HepG2 (cell line): ENCODE results near the gene NLRP12. TPM values are rescaled to one million over a fixed set of nuclear protein-coding genes. Genes with fewer than 3 reads are reported as not detected.

Experiments used
- ATAC-seq: fragments of 200-7000 bp; cut with Tn5 transposase; 3 replicates; pipeline ENCODE4 v1.9.1; 2020; ENCODE audit warnings: mild to moderate bottlenecking, moderate library complexity
- BruUV-seq: library from RNA; stranded (reverse); fragments of 400-500 nt; replicated peaks from 2 replicates; lab custom pipeline; 2021; lab: Mats Ljungman, UMichigan
- CTCF ChIA-PET: fragments of 300-600 bp; formaldehyde crosslinking; extraction: SDS; loops from one replicate; lab custom pipeline; 2021; ENCODE audit warnings: low total read pairs, inconsistent platforms, low intra/inter-chr PET ratio; lab: Yijun Ruan, JAX
- POLR2A ChIA-PET: fragments of 350-600 bp; sonication (Branson Sonifier 250); formaldehyde crosslinking; loops from one replicate; lab custom pipeline; 2020; ENCODE audit warnings: antibody characterized with exemption, inconsistent platforms; lab: Yijun Ruan, JAX
- DNase-seq: peaks from one replicate; pipeline ENCODE4 v3.0.0-alpha.2; 2015; ENCODE audit warnings: low spot score
- FAIRE-seq: peaks from 3 replicates; lab custom pipeline; 2011; peaks lifted over from hg19 to GRCh38; lab: Jason Lieb, UNC
- H2AFZ ChIP-seq: one replicate; pipeline ENCODE4 v1.6.1; 2011; ENCODE audit warnings: low read length, inconsistent platforms
- H3K27ac ChIP-seq: fragments of 300-600 bp; 3 replicates; pipeline ENCODE4 v1.8.0; 2011; ENCODE audit warnings: mixed run types, mild to moderate bottlenecking, mixed read lengths, low read length, inconsistent platforms; ENCODE audit not compliant: insufficient read depth; ENCODE audit errors: extremely low read length
- H3K27me3 ChIP-seq, 2 experiments: fragments of 200-600 bp in 1 of 2; 2 replicates in 1 of 2; 3 replicates in 1 of 2; pipeline versions ENCODE4 v1.6.0 to v1.8.0; 2011; ENCODE audit warnings: low read length in 2 of 2, mild to moderate bottlenecking in 2 of 2, moderate library complexity in 2 of 2, inconsistent platforms in 1 of 2; ENCODE audit not compliant: insufficient read depth in 2 of 2, control insufficient read depth in 1 of 2
- H3K36me3 ChIP-seq, 2 experiments: fragments of 200-600 bp in 1 of 2; replicated peaks in 1 of 2; 2 replicates in 1 of 2; 3 replicates in 1 of 2; pipeline versions ENCODE4 v1.5.1 to v1.8.0; 2011; ENCODE audit warnings: low read length in 2 of 2, inconsistent platforms in 1 of 2; ENCODE audit not compliant: insufficient read depth in 2 of 2, control insufficient read depth in 1 of 2
- H3K4me1 ChIP-seq: 2 replicates; pipeline ENCODE4 v1.5.1; 2012; ENCODE audit warnings: low read length, inconsistent platforms; ENCODE audit not compliant: insufficient read depth
- H3K4me2 ChIP-seq: 2 replicates; pipeline ENCODE4 v1.6.0; 2011; ENCODE audit warnings: low read depth, low read length, inconsistent platforms
- H3K4me3 ChIP-seq, 3 experiments: fragments of 200-600 bp in 1 of 3; sonication (generic), shearing (Covaris generic) in 1 of 3; replicated peaks in 1 of 3; 2 replicates each; pipeline ENCODE4 v1.5.1; 2011 to 2016; ENCODE audit warnings: low read length in 3 of 3, inconsistent platforms in 2 of 3, low read depth in 2 of 3, mild to moderate bottlenecking in 2 of 3, control low read depth in 1 of 3, mixed read lengths in 1 of 3; ENCODE audit not compliant: insufficient read depth in 1 of 3
- H3K79me2 ChIP-seq: one replicate; pipeline ENCODE4 v1.6.1; 2011; ENCODE audit warnings: low read length, inconsistent platforms; ENCODE audit not compliant: insufficient read depth
- H3K9ac ChIP-seq: 2 replicates; pipeline ENCODE4 v1.6.0; 2011; ENCODE audit warnings: mild to moderate bottlenecking, low read depth, low read length, inconsistent platforms; ENCODE audit not compliant: insufficient read depth
- H3K9me3 ChIP-seq: 2 replicates; pipeline ENCODE4 v1.5.1; 2012; ENCODE audit warnings: mild to moderate bottlenecking, low read length
- H4K20me1 ChIP-seq: 2 replicates; pipeline ENCODE4 v1.6.0; 2011; ENCODE audit warnings: inconsistent platforms, mild to moderate bottlenecking, low read length, moderate library complexity; ENCODE audit not compliant: insufficient read depth
- CENPT ChIP-seq: sonication (generic); formaldehyde crosslinking; IDR thresholded peaks from 2 replicates; pipeline ENCODE4 v1.8.0; 2022; ENCODE audit warnings: low read depth, mild to moderate bottlenecking, moderate library complexity, missing genetic modification reagents
- DDIT3 ChIP-seq: sonication (generic); formaldehyde crosslinking; IDR thresholded peaks from 2 replicates; pipeline ENCODE4 v1.4.0; 2020; ENCODE audit warnings: mild to moderate bottlenecking, missing genetic modification reagents
- ETV5 ChIP-seq: IDR thresholded peaks from 2 replicates; pipeline ENCODE4 v1.6.1; 2018; ENCODE audit warnings: missing biosample characterization, missing genetic modification reagents, inconsistent platforms, borderline replicate concordance
- FOXK1 ChIP-seq: sonication (generic); formaldehyde crosslinking; IDR thresholded peaks from 2 replicates; pipeline ENCODE4 v1.4.0; 2020; ENCODE audit warnings: low read depth, missing genetic modification reagents, borderline replicate concordance
- HIVEP1 ChIP-seq: sonication (generic); formaldehyde crosslinking; IDR thresholded peaks from 2 replicates; pipeline ENCODE4 v1.4.0; 2020; ENCODE audit warnings: mild to moderate bottlenecking, missing genetic modification reagents
- HOXD1 ChIP-seq: sonication (generic); formaldehyde crosslinking; IDR thresholded peaks from 2 replicates; pipeline ENCODE4 v1.5.0; 2020; ENCODE audit warnings: missing genetic modification reagents
- KDM5A ChIP-seq: fragments of 200-600 bp; sonication (generic); IDR thresholded peaks from 2 replicates; pipeline ENCODE4 v1.7.0; 2018; ENCODE audit warnings: antibody characterized with exemption, mild to moderate bottlenecking, low read length, borderline replicate concordance
- MXI1 ChIP-seq: IDR thresholded peaks from 3 replicates; pipeline ENCODE4 v1.6.1; 2012; ENCODE audit warnings: low read depth, low read length, inconsistent platforms, borderline replicate concordance
- NR2F1 ChIP-seq, 2 experiments: fragments of 450-650 bp in 1 of 2; formaldehyde crosslinking in 1 of 2; IDR thresholded peaks; 2 replicates each; pipeline versions ENCODE4 v1.5.0 to v1.6.1; 2016 to 2020; ENCODE audit warnings: mild to moderate bottlenecking in 1 of 2, missing compliant biosample characterization in 1 of 2, missing genetic modification reagents in 1 of 2, moderate library complexity in 1 of 2
- PATZ1 ChIP-seq: sonication (generic); formaldehyde crosslinking; IDR thresholded peaks from 2 replicates; pipeline ENCODE4 v1.4.0; 2020; ENCODE audit warnings: missing genetic modification reagents
- PLSCR1 ChIP-seq: sonication (generic); formaldehyde crosslinking; IDR thresholded peaks from 2 replicates; pipeline ENCODE4 v1.5.0; 2020; ENCODE audit warnings: missing genetic modification reagents, mild to moderate bottlenecking, borderline replicate concordance
- PTBP1 ChIP-seq: fragments of 200-400 bp; formaldehyde crosslinking; IDR thresholded peaks from 2 replicates; pipeline ENCODE4 v1.6.1; 2018; ENCODE audit warnings: low read length, low read depth; ENCODE audit not compliant: poor library complexity, severe bottlenecking
- REXO4 ChIP-seq: sonication (generic); formaldehyde crosslinking; IDR thresholded peaks from 2 replicates; pipeline ENCODE4 v1.8.0; 2022; ENCODE audit warnings: missing genetic modification reagents, mild to moderate bottlenecking, borderline replicate concordance
- SP5 ChIP-seq: IDR thresholded peaks from 2 replicates; pipeline ENCODE4 v1.6.1; 2016; ENCODE audit warnings: low read depth, borderline replicate concordance
- ZNF160 ChIP-seq: sonication (generic); formaldehyde crosslinking; IDR thresholded peaks from 2 replicates; pipeline ENCODE4 v1.8.0; 2022; ENCODE audit warnings: mild to moderate bottlenecking, inconsistent platforms, missing genetic modification reagents
- ZNF207 ChIP-seq: fragments of 450-650 bp; IDR thresholded peaks from 2 replicates; pipeline ENCODE4 v1.6.1; 2016; ENCODE audit warnings: antibody characterized with exemption, borderline replicate concordance
- ZNF34 ChIP-seq: sonication (generic); formaldehyde crosslinking; IDR thresholded peaks from 2 replicates; pipeline ENCODE4 v1.4.0; 2020; ENCODE audit warnings: mild to moderate bottlenecking, missing genetic modification reagents, borderline replicate concordance
- ZNF350 ChIP-seq: sonication (generic); formaldehyde crosslinking; IDR thresholded peaks from 2 replicates; pipeline ENCODE4 v1.4.0; 2020; ENCODE audit warnings: mild to moderate bottlenecking, low read depth, missing genetic modification reagents, borderline replicate concordance
- WGBS: methylation state at CpG from one replicate; pipeline ENCODE4 v1.1.6; 2017; ENCODE audit warnings: low lambda C conversion rate; 5-methylcytosine and 5-hydroxymethylcytosine counted together
- in situ Hi-C: cut with HindIII; loops from 2 replicates; pipeline ENCODE4 v1.10.0; 2017; ENCODE audit warnings: low pct_unique_long_range_greater_than_20kb; ENCODE audit not compliant: extremely low pct_ligation_motif_present
- intact Hi-C: fragments of 100-400 bp; cut with micrococcal nuclease; formaldehyde crosslinking; loops from one replicate; pipeline ENCODE4 v1.10.0; 2022; ENCODE audit not compliant: unreplicated experiment
- polyA plus RNA-seq, 8 experiments: library from polyadenylated mRNA; depleted of rRNA in 3 of 8; stranded (reverse) in 7 of 8; unstranded in 1 of 8; fragments of >200 nt; fragmentation: Illumina TruSeq in 4 of 8; extraction: Trizol in 4 of 8; gene quantifications; 2 replicates each; pipeline versions ENCODE4 v1.2.1 to v1.2.3, GENCODE V29; 2011 to 2016; ENCODE audit warnings: low read depth in 4 of 8, missing spikeins in 1 of 8, mixed read lengths in 1 of 8; ENCODE audit not compliant: insufficient read depth in 1 of 8
- total RNA-seq, 5 experiments: library from RNA; depleted of rRNA; stranded (reverse); fragments of >200 nt; fragmentation: Illumina TruSeq; extraction: Trizol; gene quantifications; 2 replicates each; pipeline ENCODE4 v1.2.3, GENCODE V29; 2016; ENCODE audit warnings: low read depth in 1 of 5

The NLRP12 gene
- total and polyA plus RNA-seq, 2 of the 13 experiments (the other 11 are each of a cell fraction or from before 2014, with no cell fraction given), result 0.15 to 0.20 TPM

- Histone ChIP-seq H3K27me3 (no peaks in the 10 kb centered on the region; a peak in 1 of 5 replicates), H3K4me2 (peak overlapping the region; percentile 93), H3K27ac (peak overlapping the region; percentile 98), H3K36me3 (peaks cover 8 to 31% of the 10 kb centered on the region in 2 experiments; a peak in 3 of 5 replicates), H3K9me3 (no peaks in the 10 kb centered on the region), H4K20me1 (peaks cover 21% of the 10 kb centered on the region; the same call in 1 of the 2 replicates), H3K9ac (peak overlapping the region; percentile 100), H3K4me3 (peak overlapping the region; percentile 76 to 99 (median 99)), H3K4me1 (peaks cover 15% of the 10 kb centered on the region), H2AFZ (no peak overlapping the region), H3K79me2 (peaks cover 33% of the 10 kb centered on the region)
- intact Hi-C loops, result loop anchor here (1.0 kb wide), 2 partner anchors 10 to 16 kb away; no protein-coding TSS in a partner anchor
- in situ Hi-C loops, result no loop called here
- ATAC-seq, result peak; percentile 60
- BruUV-seq, result no TSS peak
- no peak for FAIRE-seq
- no CpG with 5 or more reads among the region's 75 CpGs for WGBS
- peak; percentile 82 for DNase-seq
- ChIA-PET CTCF (no interaction called here), POLR2A (interaction anchor here (1.4 to 5.6 kb wide), 4 partner anchors 9 to 320 kb away, joined by 4 to 102 read pairs (median 4); partner anchors contain the start of gene MBOAT7)
- TF ChIP-seq HIVEP1 (CRISPR knock-in tag) (peak; percentile 98), KDM5A (no peak; the same call in 1 of the 2 replicates), CENPT (CRISPR knock-in tag) (no peak), SP5 (CRISPR knock-in tag) (peak; percentile 63; the same call in 1 of the 2 replicates), ZNF160 (CRISPR knock-in tag) (peak; percentile 26; the same call in 1 of the 2 replicates), ZNF350 (0 out of 2 replicates have a peak, but pooled peaks have one; percentile 50), FOXK1 (CRISPR knock-in tag) (no peak), PLSCR1 (CRISPR knock-in tag) (no peak), ZNF207 (no peak), PATZ1 (CRISPR knock-in tag) (peak; percentile 83), ZNF34 (CRISPR knock-in tag) (no peak), DDIT3 (CRISPR knock-in tag) (0 out of 2 replicates have a peak, but pooled peaks have one; percentile 58), HOXD1 (CRISPR knock-in tag) (peak; percentile 51; the same call in 1 of the 2 replicates), PTBP1 (no peak), REXO4 (CRISPR knock-in tag) (no peak), ETV5 (peak; percentile 68), NR2F1 (CRISPR knock-in tag; IDR thresholded peaks at IDR 0.05) (peak in 1 of 2 experiments; percentile 69; a peak in 2 of 4 replicates), MXI1 (peak; percentile 17; the same call in 1 of the 3 replicates)
Measured at GRCh38 chr19:53868892-53869804, 45.0 kb upstream of the NLRP12 start.
